HEK293 (cell line): ENCODE results near the gene SPA17.

Experiments used
- IKZF3 ChIP-seq: fragments of 450-650 bp; IDR thresholded peaks from 2 replicates; pipeline ENCODE4 v1.5.0; 2018; ENCODE audit warnings: missing biosample characterization, mild to moderate bottlenecking, missing genetic modification characterization, moderate library complexity
- PRDM1 ChIP-seq: fragments of 450-650 bp; formaldehyde crosslinking; IDR thresholded peaks from 2 replicates; pipeline ENCODE4; 2016; ENCODE audit warnings: missing biosample characterization, missing genetic modification characterization
- SP2 ChIP-seq: fragments of 450-650 bp; formaldehyde crosslinking; IDR thresholded peaks from 2 replicates; pipeline ENCODE4 v1.5.1; 2016; ENCODE audit warnings: missing biosample characterization, missing genetic modification characterization
- SP7 ChIP-seq: fragments of 450-650 bp; formaldehyde crosslinking; IDR thresholded peaks from 2 replicates; pipeline ENCODE4 v1.5.1; 2016; ENCODE audit warnings: missing biosample characterization, missing genetic modification characterization
- YY2 ChIP-seq: fragments of 450-650 bp; formaldehyde crosslinking; IDR thresholded peaks from 2 replicates; pipeline ENCODE4 v1.5.1; 2016; ENCODE audit warnings: missing biosample characterization, missing genetic modification characterization
- ZEB2 ChIP-seq: fragments of 450-650 bp; formaldehyde crosslinking; IDR thresholded peaks from 2 replicates; pipeline ENCODE4 v1.5.1; 2016; ENCODE audit warnings: missing biosample characterization, missing genetic modification characterization
- ZNF132 ChIP-seq: fragments of 450-650 bp; formaldehyde crosslinking; IDR thresholded peaks from 2 replicates; pipeline ENCODE4 v1.5.1; 2017; ENCODE audit warnings: missing biosample characterization, missing genetic modification characterization, borderline replicate concordance
- ZNF138 ChIP-seq: fragments of 450-650 bp; formaldehyde crosslinking; IDR thresholded peaks from 2 replicates; pipeline ENCODE4 v1.5.1; 2016; ENCODE audit warnings: missing biosample characterization, missing genetic modification characterization, borderline replicate concordance
- ZNF16 ChIP-seq: fragments of 450-650 bp; formaldehyde crosslinking; IDR thresholded peaks from 2 replicates; pipeline ENCODE4 v1.5.1; 2016; ENCODE audit warnings: low read depth, missing biosample characterization, missing genetic modification characterization
- ZNF169 ChIP-seq: fragments of 450-650 bp; formaldehyde crosslinking; IDR thresholded peaks from 2 replicates; pipeline ENCODE4 v1.5.1; 2016; ENCODE audit warnings: missing biosample characterization, missing genetic modification characterization
- ZNF23 ChIP-seq: fragments of 450-650 bp; formaldehyde crosslinking; IDR thresholded peaks from 2 replicates; pipeline ENCODE4 v1.5.1; 2016; ENCODE audit warnings: missing biosample characterization, missing genetic modification characterization, borderline replicate concordance
- ZNF302 ChIP-seq: fragments of 450-650 bp; formaldehyde crosslinking; IDR thresholded peaks from 2 replicates; pipeline ENCODE4 v1.5.1; 2016; ENCODE audit warnings: missing biosample characterization, missing genetic modification characterization, low read depth
- ZNF433 ChIP-seq: fragments of 450-650 bp; formaldehyde crosslinking; IDR thresholded peaks from 2 replicates; pipeline ENCODE4 v1.5.1; 2016; ENCODE audit warnings: missing biosample characterization, missing genetic modification characterization, low read depth
- ZNF501 ChIP-seq: fragments of 450-650 bp; formaldehyde crosslinking; IDR thresholded peaks from 2 replicates; pipeline ENCODE4 v1.5.1; 2016; ENCODE audit warnings: missing biosample characterization, missing genetic modification characterization
- ZNF571 ChIP-seq: fragments of 450-650 bp; formaldehyde crosslinking; IDR thresholded peaks from 2 replicates; pipeline ENCODE4 v1.5.0; 2017; ENCODE audit warnings: missing biosample characterization, missing genetic modification characterization
- ZNF792 ChIP-seq: fragments of 450-650 bp; formaldehyde crosslinking; IDR thresholded peaks from 2 replicates; pipeline ENCODE4 v1.5.1; 2016; ENCODE audit warnings: missing biosample characterization, missing genetic modification characterization
- TF ChIP-seq, protein P1 (sequence below): fragments of 450-650 bp; IDR thresholded peaks from 2 replicates; pipeline ENCODE4 v1.5.1; 2018; ENCODE audit warnings: missing biosample characterization, mild to moderate bottlenecking, missing genetic modification characterization
- TF ChIP-seq, protein P2 (sequence below): fragments of 450-650 bp; formaldehyde crosslinking; IDR thresholded peaks from 2 replicates; pipeline ENCODE4 v1.5.1; 2016; ENCODE audit warnings: missing biosample characterization, missing genetic modification characterization, borderline replicate concordance
- TF ChIP-seq, protein P3 (sequence below): fragments of 450-650 bp; formaldehyde crosslinking; IDR thresholded peaks from 2 replicates; pipeline ENCODE4 v1.5.1; 2016; ENCODE audit warnings: missing biosample characterization, missing genetic modification characterization
- TF ChIP-seq, protein P4 (sequence below): fragments of 450-650 bp; formaldehyde crosslinking; IDR thresholded peaks from 2 replicates; pipeline ENCODE4 v1.5.1; 2016; ENCODE audit warnings: missing biosample characterization, missing genetic modification characterization
- TF ChIP-seq, protein P5 (sequence below): fragments of 450-650 bp; formaldehyde crosslinking; conservative IDR thresholded peaks from 2 replicates; pipeline ENCODE4 v1.5.1; 2016; ENCODE audit warnings: low read depth, missing biosample characterization, missing genetic modification characterization

SPA17 gene

DNA sequence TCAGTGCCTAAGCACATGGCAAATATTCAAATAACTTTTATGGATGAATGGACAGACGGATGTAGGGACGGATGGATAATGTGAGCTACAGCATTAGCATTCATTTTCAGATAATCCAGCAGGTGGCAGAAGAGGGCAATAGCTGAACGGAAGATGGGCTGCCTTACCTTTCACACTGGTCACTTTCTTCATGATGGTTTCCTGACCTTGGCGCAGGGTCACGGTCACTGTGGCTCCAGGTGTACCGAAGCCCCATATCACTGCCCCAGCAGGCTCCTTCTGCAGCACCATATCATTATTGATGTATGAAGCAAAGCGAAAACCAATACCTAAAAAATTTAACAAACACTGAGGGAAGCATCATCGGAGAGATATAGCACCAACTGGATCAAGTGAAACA is 4.5 kb upstream of the SPA17 start (continued):
- TF ChIP-seq ZNF16 (tag by site-specific recombination) (no peak), ZNF138 (tag by site-specific recombination) (no peak), ZNF571 (tag by site-specific recombination) (no peak), SP2 (tag by site-specific recombination) (no peak), ZNF433 (tag by site-specific recombination) (no peak), ZNF302 (tag by site-specific recombination) (no peak), YY2 (tag by site-specific recombination) (no peak), ZNF132 (tag by site-specific recombination) (no peak), IKZF3 (tag by site-specific recombination) (no peak), SP7 (tag by site-specific recombination) (0 out of 2 replicates have a peak, but pooled peaks have one; percentile 14), ZNF501 (no peak), PRDM1 (tag by site-specific recombination) (peak; percentile 58; the same call in 1 of the 2 replicates), ZEB2 (tag by site-specific recombination) (0 out of 2 replicates have a peak, but pooled peaks have one; percentile 32), ZNF23 (tag by site-specific recombination) (no peak), ZNF792 (tag by site-specific recombination) (no peak), ZNF169 (tag by site-specific recombination) (no peak)
- TF ChIP-seq, protein P1, sequence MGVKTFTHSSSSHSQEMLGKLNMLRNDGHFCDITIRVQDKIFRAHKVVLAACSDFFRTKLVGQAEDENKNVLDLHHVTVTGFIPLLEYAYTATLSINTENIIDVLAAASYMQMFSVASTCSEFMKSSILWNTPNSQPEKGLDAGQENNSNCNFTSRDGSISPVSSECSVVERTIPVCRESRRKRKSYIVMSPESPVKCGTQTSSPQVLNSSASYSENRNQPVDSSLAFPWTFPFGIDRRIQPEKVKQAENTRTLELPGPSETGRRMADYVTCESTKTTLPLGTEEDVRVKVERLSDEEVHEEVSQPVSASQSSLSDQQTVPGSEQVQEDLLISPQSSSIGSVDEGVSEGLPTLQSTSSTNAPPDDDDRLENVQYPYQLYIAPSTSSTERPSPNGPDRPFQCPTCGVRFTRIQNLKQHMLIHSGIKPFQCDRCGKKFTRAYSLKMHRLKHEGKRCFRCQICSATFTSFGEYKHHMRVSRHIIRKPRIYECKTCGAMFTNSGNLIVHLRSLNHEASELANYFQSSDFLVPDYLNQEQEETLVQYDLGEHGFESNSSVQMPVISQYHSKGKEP (tag by site-specific recombination) = no peak
- TF ChIP-seq, protein P2, sequence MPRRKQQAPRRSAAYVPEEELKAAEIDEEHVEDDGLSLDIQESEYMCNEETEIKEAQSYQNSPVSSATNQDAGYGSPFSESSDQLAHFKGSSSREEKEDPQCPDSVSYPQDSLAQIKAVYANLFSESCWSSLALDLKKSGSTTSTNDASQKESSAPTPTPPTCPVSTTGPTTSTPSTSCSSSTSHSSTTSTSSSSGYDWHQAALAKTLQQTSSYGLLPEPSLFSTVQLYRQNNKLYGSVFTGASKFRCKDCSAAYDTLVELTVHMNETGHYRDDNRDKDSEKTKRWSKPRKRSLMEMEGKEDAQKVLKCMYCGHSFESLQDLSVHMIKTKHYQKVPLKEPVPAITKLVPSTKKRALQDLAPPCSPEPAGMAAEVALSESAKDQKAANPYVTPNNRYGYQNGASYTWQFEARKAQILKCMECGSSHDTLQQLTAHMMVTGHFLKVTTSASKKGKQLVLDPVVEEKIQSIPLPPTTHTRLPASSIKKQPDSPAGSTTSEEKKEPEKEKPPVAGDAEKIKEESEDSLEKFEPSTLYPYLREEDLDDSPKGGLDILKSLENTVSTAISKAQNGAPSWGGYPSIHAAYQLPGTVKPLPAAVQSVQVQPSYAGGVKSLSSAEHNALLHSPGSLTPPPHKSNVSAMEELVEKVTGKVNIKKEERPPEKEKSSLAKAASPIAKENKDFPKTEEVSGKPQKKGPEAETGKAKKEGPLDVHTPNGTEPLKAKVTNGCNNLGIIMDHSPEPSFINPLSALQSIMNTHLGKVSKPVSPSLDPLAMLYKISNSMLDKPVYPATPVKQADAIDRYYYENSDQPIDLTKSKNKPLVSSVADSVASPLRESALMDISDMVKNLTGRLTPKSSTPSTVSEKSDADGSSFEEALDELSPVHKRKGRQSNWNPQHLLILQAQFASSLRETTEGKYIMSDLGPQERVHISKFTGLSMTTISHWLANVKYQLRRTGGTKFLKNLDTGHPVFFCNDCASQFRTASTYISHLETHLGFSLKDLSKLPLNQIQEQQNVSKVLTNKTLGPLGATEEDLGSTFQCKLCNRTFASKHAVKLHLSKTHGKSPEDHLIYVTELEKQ = no peak
- TF ChIP-seq, protein P3, sequence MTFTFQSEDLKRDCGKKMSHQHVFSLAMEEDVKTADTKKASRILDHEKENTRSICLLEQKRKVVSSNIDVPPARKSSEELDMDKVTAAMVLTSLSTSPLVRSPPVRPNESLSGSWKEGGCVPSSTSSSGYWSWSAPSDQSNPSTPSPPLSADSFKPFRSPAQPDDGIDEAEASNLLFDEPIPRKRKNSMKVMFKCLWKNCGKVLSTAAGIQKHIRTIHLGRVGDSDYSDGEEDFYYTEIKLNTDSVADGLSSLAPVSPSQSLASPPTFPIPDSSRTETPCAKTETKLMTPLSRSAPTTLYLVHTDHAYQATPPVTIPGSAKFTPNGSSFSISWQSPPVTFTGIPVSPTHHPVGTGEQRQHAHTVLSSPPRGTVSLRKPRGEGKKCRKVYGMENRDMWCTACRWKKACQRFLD (tag by site-specific recombination) = no peak
- TF ChIP-seq, protein P4, sequence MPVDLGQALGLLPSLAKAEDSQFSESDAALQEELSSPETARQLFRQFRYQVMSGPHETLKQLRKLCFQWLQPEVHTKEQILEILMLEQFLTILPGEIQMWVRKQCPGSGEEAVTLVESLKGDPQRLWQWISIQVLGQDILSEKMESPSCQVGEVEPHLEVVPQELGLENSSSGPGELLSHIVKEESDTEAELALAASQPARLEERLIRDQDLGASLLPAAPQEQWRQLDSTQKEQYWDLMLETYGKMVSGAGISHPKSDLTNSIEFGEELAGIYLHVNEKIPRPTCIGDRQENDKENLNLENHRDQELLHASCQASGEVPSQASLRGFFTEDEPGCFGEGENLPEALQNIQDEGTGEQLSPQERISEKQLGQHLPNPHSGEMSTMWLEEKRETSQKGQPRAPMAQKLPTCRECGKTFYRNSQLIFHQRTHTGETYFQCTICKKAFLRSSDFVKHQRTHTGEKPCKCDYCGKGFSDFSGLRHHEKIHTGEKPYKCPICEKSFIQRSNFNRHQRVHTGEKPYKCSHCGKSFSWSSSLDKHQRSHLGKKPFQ (tag by site-specific recombination) = no peak
- TF ChIP-seq, protein P5, sequence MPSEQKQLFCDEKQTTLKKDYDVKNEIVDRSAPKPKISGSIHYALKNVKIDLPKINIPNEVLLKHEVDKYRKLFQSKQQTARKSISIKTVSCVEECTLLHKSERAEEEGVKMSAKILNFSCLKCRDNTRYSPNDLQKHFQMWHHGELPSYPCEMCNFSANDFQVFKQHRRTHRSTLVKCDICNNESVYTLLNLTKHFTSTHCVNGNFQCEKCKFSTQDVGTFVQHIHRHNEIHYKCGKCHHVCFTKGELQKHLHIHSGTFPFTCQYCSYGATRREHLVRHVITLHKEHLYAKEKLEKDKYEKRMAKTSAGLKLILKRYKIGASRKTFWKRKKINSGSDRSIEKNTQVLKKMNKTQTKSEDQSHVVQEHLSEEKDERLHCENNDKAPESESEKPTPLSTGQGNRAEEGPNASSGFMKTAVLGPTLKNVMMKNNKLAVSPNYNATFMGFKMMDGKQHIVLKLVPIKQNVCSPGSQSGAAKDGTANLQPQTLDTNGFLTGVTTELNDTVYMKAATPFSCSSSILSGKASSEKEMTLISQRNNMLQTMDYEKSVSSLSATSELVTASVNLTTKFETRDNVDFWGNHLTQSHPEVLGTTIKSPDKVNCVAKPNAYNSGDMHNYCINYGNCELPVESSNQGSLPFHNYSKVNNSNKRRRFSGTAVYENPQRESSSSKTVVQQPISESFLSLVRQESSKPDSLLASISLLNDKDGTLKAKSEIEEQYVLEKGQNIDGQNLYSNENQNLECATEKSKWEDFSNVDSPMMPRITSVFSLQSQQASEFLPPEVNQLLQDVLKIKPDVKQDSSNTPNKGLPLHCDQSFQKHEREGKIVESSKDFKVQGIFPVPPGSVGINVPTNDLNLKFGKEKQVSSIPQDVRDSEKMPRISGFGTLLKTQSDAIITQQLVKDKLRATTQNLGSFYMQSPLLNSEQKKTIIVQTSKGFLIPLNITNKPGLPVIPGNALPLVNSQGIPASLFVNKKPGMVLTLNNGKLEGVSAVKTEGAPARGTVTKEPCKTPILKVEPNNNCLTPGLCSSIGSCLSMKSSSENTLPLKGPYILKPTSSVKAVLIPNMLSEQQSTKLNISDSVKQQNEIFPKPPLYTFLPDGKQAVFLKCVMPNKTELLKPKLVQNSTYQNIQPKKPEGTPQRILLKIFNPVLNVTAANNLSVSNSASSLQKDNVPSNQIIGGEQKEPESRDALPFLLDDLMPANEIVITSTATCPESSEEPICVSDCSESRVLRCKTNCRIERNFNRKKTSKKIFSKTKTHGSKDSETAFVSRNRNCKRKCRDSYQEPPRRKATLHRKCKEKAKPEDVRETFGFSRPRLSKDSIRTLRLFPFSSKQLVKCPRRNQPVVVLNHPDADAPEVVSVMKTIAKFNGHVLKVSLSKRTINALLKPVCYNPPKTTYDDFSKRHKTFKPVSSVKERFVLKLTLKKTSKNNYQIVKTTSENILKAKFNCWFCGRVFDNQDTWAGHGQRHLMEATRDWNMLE (tag by site-specific recombination) = no peak
